ENCODE data around the gene NMT1. TPM values are rescaled to one million over a fixed set of nuclear protein-coding genes. Genes with fewer than 3 reads are reported as not detected.

The NMT1 gene
- total and polyA plus RNA-seq, 4 donors, result 27.0 to 83.7 (median 42.6) TPM

DNA sequence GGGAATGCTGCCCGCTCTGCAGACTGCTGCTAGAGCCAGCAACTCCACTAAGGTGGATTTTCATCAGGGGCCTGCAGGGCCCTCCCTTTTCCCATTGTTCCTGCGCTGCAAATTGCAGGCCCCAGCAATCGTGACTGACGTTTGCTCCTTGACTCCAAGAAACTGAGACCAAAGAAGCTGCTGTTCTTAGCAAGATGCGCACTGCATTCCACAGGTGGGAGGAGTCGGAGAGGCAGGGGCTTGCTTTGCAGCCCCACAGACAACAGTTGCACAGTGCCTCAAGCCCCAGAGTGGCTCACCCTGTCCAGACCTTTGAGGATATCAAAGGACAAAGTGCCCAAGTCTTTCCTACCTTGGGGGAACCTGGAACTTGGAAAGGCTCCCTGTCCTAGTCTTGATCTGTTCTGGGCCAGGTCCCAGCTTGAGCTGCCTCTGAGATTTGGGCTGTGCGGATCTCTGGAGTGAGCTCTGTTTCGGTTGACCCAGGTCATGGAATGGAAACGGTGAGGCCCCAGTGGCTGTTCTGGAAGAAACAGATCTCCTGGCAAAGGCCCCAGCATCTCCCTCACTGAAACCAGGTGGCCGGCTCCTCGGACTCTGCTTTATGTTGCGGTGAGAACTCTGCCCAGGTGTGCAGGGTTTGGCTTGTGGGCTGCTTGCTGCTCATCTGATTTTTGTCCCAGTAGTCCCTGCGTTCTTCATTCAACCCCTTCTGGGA is 46.3 kb downstream of the NMT1 start:
- no peak overlapping the region for H3K4me3 ChIP-seq (ENCODE audit: low read depth in 1 of 3, low read length in 3 of 3)
- H3K4me1 ChIP-seq (ENCODE audit: control insufficient read depth in 4 of 4, insufficient read depth in 4 of 4, low read length in 3 of 4), result no peaks in the 10 kb centered on the region
- H3K36me3 ChIP-seq (ENCODE audit: control insufficient read depth in 4 of 4, insufficient read depth in 3 of 4, low read depth in 1 of 4, low read length in 3 of 4), result peaks cover 15 to 58% (median 42%) of the 10 kb centered on the region in 4 donors
- H3K9ac ChIP-seq (ENCODE audit: low read depth in 1 of 2, low read length in 2 of 2), result no peak overlapping the region
- H3K27ac ChIP-seq (ENCODE audit: low read depth in 1 of 2, low read length in 2 of 2), result no peak overlapping the region
- no peaks in the 10 kb centered on the region for H3K27me3 ChIP-seq (ENCODE audit: control insufficient read depth in 4 of 4, insufficient read depth in 4 of 4, low read length in 3 of 4)
- no peaks in the 10 kb centered on the region for H3K9me3 ChIP-seq (ENCODE audit: control insufficient read depth in 4 of 4, low read length in 3 of 4)
- DNase-seq (ENCODE audit: low spot score), result no peak
- TF ChIP-seq FOXA1 (IDR thresholded peaks at IDR 0.05) (no peak), NR2F2 (IDR thresholded peaks at IDR 0.05) (no peak), RXRA (IDR thresholded peaks at IDR 0.05) (no peak), HNF4G (IDR thresholded peaks at IDR 0.05) (no peak), HNF4A (conservative IDR thresholded peaks at IDR 0.05) (no peak), EGR1 (IDR thresholded peaks at IDR 0.05; ENCODE audit: low read depth in 2 of 2) (no peak), SP1 (IDR thresholded peaks at IDR 0.05) (no peak), GABPA (IDR thresholded peaks at IDR 0.05 in 1 of 2, conservative IDR thresholded peaks at IDR 0.05 in 1 of 2) (no peak), FOXA2 (IDR thresholded peaks at IDR 0.05) (no peak)
- TF ChIP-seq, protein P1, sequence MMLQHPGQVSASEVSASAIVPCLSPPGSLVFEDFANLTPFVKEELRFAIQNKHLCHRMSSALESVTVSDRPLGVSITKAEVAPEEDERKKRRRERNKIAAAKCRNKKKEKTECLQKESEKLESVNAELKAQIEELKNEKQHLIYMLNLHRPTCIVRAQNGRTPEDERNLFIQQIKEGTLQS (IDR thresholded peaks at IDR 0.05), result no peak
- TF ChIP-seq, protein P2, sequence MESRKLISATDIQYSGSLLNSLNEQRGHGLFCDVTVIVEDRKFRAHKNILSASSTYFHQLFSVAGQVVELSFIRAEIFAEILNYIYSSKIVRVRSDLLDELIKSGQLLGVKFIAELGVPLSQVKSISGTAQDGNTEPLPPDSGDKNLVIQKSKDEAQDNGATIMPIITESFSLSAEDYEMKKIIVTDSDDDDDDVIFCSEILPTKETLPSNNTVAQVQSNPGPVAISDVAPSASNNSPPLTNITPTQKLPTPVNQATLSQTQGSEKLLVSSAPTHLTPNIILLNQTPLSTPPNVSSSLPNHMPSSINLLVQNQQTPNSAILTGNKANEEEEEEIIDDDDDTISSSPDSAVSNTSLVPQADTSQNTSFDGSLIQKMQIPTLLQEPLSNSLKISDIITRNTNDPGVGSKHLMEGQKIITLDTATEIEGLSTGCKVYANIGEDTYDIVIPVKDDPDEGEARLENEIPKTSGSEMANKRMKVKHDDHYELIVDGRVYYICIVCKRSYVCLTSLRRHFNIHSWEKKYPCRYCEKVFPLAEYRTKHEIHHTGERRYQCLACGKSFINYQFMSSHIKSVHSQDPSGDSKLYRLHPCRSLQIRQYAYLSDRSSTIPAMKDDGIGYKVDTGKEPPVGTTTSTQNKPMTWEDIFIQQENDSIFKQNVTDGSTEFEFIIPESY (IDR thresholded peaks at IDR 0.05), result no peak
- TF ChIP-seq, protein P3, sequence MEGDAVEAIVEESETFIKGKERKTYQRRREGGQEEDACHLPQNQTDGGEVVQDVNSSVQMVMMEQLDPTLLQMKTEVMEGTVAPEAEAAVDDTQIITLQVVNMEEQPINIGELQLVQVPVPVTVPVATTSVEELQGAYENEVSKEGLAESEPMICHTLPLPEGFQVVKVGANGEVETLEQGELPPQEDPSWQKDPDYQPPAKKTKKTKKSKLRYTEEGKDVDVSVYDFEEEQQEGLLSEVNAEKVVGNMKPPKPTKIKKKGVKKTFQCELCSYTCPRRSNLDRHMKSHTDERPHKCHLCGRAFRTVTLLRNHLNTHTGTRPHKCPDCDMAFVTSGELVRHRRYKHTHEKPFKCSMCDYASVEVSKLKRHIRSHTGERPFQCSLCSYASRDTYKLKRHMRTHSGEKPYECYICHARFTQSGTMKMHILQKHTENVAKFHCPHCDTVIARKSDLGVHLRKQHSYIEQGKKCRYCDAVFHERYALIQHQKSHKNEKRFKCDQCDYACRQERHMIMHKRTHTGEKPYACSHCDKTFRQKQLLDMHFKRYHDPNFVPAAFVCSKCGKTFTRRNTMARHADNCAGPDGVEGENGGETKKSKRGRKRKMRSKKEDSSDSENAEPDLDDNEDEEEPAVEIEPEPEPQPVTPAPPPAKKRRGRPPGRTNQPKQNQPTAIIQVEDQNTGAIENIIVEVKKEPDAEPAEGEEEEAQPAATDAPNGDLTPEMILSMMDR (IDR thresholded peaks at IDR 0.05; ENCODE audit: low read depth, low read length, missing input control), result no peak
- WGBS, result 90% methylated on average over 13 of the region's 13 CpGs

DNA sequence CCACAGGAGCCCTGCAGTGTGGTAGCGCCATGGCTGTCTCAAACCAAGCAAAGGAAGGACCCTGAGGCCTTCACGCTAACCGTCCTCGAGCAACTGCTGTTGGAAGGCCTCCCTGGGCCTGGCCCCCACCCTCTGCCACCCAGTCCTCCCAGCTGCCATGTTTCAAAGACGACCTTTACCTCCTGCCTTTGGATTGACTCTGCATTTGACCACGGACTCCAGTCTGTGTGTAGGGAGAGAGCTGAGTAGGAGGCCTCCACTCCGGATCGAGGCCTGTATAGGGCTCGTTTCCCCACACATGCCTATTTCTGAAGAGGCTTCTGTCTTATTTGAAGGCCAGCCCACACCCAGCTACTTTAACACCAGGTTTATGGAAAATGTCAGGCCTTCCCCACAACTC is 46.9 kb downstream of the NMT1 start:
- TF ChIP-seq TAF1 (conservative IDR thresholded peaks at IDR 0.05), result no peak
- TF ChIP-seq, protein P4, sequence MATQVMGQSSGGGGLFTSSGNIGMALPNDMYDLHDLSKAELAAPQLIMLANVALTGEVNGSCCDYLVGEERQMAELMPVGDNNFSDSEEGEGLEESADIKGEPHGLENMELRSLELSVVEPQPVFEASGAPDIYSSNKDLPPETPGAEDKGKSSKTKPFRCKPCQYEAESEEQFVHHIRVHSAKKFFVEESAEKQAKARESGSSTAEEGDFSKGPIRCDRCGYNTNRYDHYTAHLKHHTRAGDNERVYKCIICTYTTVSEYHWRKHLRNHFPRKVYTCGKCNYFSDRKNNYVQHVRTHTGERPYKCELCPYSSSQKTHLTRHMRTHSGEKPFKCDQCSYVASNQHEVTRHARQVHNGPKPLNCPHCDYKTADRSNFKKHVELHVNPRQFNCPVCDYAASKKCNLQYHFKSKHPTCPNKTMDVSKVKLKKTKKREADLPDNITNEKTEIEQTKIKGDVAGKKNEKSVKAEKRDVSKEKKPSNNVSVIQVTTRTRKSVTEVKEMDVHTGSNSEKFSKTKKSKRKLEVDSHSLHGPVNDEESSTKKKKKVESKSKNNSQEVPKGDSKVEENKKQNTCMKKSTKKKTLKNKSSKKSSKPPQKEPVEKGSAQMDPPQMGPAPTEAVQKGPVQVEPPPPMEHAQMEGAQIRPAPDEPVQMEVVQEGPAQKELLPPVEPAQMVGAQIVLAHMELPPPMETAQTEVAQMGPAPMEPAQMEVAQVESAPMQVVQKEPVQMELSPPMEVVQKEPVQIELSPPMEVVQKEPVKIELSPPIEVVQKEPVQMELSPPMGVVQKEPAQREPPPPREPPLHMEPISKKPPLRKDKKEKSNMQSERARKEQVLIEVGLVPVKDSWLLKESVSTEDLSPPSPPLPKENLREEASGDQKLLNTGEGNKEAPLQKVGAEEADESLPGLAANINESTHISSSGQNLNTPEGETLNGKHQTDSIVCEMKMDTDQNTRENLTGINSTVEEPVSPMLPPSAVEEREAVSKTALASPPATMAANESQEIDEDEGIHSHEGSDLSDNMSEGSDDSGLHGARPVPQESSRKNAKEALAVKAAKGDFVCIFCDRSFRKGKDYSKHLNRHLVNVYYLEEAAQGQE (IDR thresholded peaks at IDR 0.05), result no peak
- Histone ChIP-seq H3K9me3 (ENCODE audit: control insufficient read depth in 4 of 4, low read length in 3 of 4) (no peaks in the 10 kb centered on the region), H3K27ac (ENCODE audit: low read depth in 1 of 2, low read length in 2 of 2) (no peak overlapping the region), H3K27me3 (ENCODE audit: control insufficient read depth in 4 of 4, insufficient read depth in 4 of 4, low read length in 3 of 4) (no peaks in the 10 kb centered on the region), H3K36me3 (ENCODE audit: control insufficient read depth in 4 of 4, insufficient read depth in 3 of 4, low read depth in 1 of 4, low read length in 3 of 4) (peaks cover 12 to 52% (median 36%) of the 10 kb centered on the region in 4 donors), H3K4me3 (ENCODE audit: low read depth in 1 of 3, low read length in 3 of 3) (no peak overlapping the region), H3K4me1 (ENCODE audit: control insufficient read depth in 4 of 4, insufficient read depth in 4 of 4, low read length in 3 of 4) (no peaks in the 10 kb centered on the region), H3K9ac (ENCODE audit: low read depth in 1 of 2, low read length in 2 of 2) (no peak overlapping the region)
- WGBS, result 82% methylated on average over 9 of the region's 9 CpGs
- DNase-seq (ENCODE audit: low spot score), result no peak
